GM12872 (cell line): ENCODE measurements around the gene PANX3.

Source experiments
- TF ChIP-seq, protein P1 (sequence below): IDR thresholded peaks from 3 replicates; pipeline ENCODE4 v1.5.1; 2011; ENCODE audit warnings: low read depth, mild to moderate bottlenecking, low read length, moderate library complexity; ENCODE audit not compliant: insufficient read depth

The PANX3 gene, protein sequence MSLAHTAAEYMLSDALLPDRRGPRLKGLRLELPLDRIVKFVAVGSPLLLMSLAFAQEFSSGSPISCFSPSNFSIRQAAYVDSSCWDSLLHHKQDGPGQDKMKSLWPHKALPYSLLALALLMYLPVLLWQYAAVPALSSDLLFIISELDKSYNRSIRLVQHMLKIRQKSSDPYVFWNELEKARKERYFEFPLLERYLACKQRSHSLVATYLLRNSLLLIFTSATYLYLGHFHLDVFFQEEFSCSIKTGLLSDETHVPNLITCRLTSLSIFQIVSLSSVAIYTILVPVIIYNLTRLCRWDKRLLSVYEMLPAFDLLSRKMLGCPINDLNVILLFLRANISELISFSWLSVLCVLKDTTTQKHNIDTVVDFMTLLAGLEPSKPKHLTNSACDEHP

DNA sequence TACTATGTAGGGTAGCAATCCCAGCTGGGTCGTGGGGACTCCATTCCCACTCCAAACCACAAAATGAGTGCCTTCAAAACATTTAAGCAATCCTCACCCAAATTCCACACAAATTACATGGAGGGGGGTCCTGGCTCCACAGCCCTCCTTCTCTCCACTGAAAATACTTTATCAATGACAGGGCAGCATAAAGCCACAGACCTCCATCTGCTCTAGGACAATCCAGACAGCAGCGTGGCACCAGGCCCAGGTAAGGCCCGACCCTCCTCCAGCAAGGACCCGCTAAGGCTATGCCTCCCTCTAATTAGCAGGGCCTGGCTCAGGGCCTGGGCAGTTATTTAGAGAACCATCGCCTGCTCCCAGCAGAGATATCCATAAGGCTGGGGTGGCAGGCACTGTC, at the start of gene PANX3:
TSS of gene PANX3 (plus strand) at position 365 of the 400 bp plus-strand sequence. CDS start 129 bp downstream, outside the sequence.
- TF ChIP-seq, protein P1, sequence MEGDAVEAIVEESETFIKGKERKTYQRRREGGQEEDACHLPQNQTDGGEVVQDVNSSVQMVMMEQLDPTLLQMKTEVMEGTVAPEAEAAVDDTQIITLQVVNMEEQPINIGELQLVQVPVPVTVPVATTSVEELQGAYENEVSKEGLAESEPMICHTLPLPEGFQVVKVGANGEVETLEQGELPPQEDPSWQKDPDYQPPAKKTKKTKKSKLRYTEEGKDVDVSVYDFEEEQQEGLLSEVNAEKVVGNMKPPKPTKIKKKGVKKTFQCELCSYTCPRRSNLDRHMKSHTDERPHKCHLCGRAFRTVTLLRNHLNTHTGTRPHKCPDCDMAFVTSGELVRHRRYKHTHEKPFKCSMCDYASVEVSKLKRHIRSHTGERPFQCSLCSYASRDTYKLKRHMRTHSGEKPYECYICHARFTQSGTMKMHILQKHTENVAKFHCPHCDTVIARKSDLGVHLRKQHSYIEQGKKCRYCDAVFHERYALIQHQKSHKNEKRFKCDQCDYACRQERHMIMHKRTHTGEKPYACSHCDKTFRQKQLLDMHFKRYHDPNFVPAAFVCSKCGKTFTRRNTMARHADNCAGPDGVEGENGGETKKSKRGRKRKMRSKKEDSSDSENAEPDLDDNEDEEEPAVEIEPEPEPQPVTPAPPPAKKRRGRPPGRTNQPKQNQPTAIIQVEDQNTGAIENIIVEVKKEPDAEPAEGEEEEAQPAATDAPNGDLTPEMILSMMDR: no peak

GRCh38 chr11:124569697-124570096, 41.5 kb upstream of the PANX3 start, which contains the start of gene OR8A1:
Gene OR8A1, plus strand, starts transcription at chr11:124569997. Its CDS starts 123 bp downstream, at chr11:124570120.
- TF ChIP-seq, protein P1: no peak

GRCh38 chr11:124570160-124570559, 41.1 kb upstream of the PANX3 start:
- TF ChIP-seq, protein P1: no peak

DNA sequence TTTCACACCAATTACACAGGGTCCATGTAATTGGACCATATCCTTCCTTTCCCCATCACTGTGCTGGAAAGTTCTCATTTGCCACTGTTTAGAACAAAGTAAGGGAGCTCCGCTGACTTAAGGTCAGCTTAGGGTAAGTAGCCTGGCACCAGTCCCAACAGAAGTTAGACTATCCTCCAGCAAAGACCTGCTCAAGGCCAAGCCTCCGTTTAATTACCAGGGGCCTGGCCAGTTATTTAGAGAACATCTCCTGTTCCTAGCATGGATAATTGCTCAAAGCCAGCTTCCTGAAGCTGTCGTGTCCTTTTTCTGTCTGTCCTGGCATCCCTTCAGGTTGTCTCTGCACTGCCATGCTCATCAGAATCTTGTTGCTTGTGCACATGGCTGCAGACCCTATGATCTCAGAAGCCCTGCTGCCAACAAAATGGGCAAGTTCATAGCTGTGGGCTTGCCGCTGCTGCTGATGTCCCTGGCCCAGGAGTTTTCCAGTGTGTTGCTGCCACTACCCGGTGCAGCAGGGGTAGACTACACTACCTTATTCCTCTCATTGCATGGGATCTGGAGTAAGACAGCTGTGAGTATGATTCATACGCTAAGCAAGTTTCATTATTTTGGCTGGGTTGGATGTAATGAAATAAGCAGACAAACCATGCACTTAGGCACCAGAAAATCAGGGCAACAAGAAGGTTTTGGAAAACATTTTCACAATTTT, 33.4 kb upstream of the PANX3 start:
- TF ChIP-seq, protein P1: no peak

DNA sequence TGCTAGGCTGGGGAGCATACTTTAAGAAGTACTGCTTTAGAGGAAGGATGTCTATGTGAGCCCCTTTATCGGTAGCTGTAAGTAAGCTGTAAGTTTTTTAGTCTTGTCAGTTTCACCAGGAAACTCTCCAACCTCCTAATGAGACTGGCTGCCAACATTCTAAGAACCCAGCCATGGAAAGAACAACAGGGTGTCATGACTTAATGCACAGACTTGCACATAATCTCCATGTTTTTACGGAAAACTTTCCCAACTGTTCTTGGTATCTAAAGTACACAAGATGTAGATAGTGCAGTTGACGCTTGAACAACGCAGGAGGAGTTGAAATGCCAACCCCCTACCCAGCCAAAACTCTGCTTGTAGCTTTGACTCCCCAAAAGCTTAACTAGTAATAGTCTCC, 32.5 kb upstream of the PANX3 start:
- TF ChIP-seq, protein P1: no peak

GRCh38 chr11:124581817-124582216, 29.4 kb upstream of the PANX3 start:
- TF ChIP-seq, protein P1: no peak

DNA sequence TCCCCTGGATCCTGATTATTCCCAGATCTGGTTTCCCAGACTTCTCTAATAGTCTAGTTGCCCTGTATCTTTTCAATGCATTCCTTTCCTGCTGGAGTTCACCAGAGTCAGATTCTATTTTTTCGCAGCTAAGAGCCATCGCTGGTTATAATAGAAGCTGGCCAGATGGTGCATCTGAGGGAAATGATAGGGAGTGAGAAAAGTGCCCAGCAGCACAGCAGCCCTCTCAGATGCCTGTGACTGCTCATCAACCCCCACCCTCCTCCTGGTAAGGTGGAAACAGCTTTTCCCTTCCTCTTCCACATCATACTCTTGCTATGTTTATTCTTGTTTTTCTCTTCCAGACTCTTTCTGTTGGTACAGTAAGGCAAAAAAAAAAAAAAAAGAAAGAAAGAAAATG, 28.7 kb upstream of the PANX3 start:
- TF ChIP-seq, protein P1: no peak
